ENCODE measurements around the gene AMH. TPM values are rescaled to one million over a fixed set of nuclear protein-coding genes. Genes with fewer than 3 reads are reported as not detected.

Gene AMH
- total RNA-seq, 1 experiment from 2014 or later = 5.0 TPM

DNA sequence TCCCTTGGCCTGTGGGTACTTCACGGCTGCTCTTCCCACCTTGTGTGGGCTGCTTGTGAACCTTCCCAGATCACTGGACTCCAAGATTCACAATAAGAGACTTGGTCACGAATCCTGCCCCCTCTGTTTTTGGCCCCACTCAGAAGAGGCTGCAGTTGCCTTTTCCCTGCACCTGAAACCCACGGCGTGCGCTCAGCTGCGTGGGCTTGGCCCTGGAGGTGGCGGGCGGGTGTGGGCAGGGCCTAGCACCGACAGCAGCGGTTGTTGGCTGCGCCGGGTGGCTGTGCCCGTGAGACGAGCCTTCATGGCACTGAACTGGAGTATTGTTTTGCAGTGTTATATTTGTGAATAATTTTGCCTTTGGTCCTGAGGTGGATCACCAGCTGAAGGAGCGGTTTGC, 46.8 kb upstream of the AMH start:
- peaks cover 21% of the 10 kb centered on the region for H3K36me3 Mint-ChIP-seq (ENCODE audit: insufficient read depth, unreplicated experiment)

DNA sequence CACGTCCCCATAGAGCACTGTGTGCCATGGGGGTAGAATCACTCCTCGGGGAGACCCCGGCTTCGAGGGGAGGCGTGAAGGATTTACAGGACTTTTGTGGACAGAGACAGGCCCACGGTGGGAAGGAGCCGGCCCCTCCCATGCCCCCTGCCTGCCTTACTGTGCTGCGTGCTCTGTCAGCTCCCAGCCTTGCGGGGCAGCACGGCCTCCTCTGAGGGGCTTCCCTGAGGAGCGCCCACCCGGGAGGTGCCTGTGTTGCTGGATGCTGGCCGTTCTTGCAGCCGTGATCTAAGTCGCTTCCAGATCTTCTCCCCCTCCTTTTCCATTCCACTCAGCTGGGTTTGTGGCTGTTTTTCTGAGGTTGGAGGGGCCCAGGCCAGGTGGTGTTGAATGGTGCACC, 42.1 kb upstream of the AMH start:
- intact Hi-C loops (cut with micrococcal nuclease; ENCODE audit: unreplicated experiment) = no loop called here
- Mint-ChIP-seq H3K4me3 (ENCODE audit: low read depth, unreplicated experiment) (no peak overlapping the region), H3K9me3 (ENCODE audit: low read depth, unreplicated experiment) (no peaks in the 10 kb centered on the region), H3K27ac (ENCODE audit: unreplicated experiment) (no peak overlapping the region), H3K36me3 (ENCODE audit: insufficient read depth, unreplicated experiment) (peaks cover 23% of the 10 kb centered on the region), H3K4me1 (ENCODE audit: low read depth, unreplicated experiment) (no peaks in the 10 kb centered on the region), H3K27me3 (ENCODE audit: unreplicated experiment) (no peaks in the 10 kb centered on the region)
- CTCF ChIA-PET = no interaction called here
- TF ChIP-seq, protein P1, sequence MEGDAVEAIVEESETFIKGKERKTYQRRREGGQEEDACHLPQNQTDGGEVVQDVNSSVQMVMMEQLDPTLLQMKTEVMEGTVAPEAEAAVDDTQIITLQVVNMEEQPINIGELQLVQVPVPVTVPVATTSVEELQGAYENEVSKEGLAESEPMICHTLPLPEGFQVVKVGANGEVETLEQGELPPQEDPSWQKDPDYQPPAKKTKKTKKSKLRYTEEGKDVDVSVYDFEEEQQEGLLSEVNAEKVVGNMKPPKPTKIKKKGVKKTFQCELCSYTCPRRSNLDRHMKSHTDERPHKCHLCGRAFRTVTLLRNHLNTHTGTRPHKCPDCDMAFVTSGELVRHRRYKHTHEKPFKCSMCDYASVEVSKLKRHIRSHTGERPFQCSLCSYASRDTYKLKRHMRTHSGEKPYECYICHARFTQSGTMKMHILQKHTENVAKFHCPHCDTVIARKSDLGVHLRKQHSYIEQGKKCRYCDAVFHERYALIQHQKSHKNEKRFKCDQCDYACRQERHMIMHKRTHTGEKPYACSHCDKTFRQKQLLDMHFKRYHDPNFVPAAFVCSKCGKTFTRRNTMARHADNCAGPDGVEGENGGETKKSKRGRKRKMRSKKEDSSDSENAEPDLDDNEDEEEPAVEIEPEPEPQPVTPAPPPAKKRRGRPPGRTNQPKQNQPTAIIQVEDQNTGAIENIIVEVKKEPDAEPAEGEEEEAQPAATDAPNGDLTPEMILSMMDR (IDR thresholded peaks at IDR 0.05; ENCODE audit: unreplicated experiment) = no peak
- DNase-seq = no peak
- no TSS peak for BruUV-seq (replicated peaks)

More for the DNA sequence above, 46.8 kb upstream of the AMH start:
- no TSS peak for BruUV-seq (replicated peaks)
- intact Hi-C loops (cut with micrococcal nuclease; ENCODE audit: unreplicated experiment) = no loop called here
- Mint-ChIP-seq H3K27me3 (ENCODE audit: unreplicated experiment) (no peaks in the 10 kb centered on the region), H3K4me3 (ENCODE audit: low read depth, unreplicated experiment) (no peak overlapping the region), H3K9me3 (ENCODE audit: low read depth, unreplicated experiment) (no peaks in the 10 kb centered on the region), H3K27ac (ENCODE audit: unreplicated experiment) (no peak overlapping the region), H3K4me1 (ENCODE audit: low read depth, unreplicated experiment) (no peaks in the 10 kb centered on the region)
- no peak for DNase-seq
- CTCF ChIA-PET = no interaction called here
- TF ChIP-seq, protein P1 (IDR thresholded peaks at IDR 0.05; ENCODE audit: unreplicated experiment) = no peak

DNA sequence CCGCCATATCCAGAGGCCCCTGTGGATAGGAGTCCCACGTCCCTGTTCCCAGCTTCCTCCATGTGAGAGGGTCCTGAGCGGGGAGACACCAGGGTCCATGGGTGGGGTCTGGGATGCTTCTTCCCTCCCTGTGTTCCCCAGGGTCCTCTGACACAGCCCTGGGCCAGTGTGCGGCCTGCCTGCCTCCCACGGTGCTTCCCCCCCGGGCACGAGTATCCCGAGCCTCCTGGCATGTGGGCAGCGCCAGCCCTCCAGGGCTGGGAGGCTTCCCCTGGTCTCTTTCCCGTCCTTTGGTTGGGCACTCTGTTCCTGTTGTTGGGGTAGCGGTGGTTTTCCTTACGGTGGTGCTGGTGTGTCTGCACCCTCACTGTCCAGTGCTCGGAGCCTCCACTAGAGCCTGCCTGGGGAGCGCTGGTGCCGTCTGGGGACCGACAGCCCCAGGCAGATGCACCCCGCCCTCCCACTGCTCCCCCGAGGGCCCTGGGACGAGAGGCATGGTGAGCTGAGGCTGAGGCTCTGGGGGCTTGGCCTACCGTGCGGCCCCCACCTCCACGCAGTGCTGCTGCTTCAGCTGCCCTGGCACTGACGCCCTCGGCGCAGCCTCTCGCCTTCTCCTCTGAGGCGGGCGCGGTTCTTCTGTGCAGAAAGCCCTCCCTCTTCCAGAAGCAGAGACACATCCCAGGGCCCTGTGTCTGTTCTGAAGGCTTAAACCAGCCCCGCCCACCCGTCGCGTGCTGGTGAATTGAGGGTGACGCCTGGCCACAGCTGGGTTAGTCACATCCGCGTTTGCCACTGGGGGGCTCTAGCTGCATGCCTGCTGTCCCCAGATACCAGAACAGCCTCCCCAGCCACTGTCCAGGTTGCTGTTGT, 40.9 kb upstream of the AMH start:
- Mint-ChIP-seq H3K4me1 (ENCODE audit: low read depth, unreplicated experiment) (no peaks in the 10 kb centered on the region), H3K4me3 (ENCODE audit: low read depth, unreplicated experiment) (no peak overlapping the region), H3K9me3 (ENCODE audit: low read depth, unreplicated experiment) (no peaks in the 10 kb centered on the region), H3K27ac (ENCODE audit: unreplicated experiment) (no peak overlapping the region), H3K36me3 (ENCODE audit: insufficient read depth, unreplicated experiment) (peaks cover 25% of the 10 kb centered on the region), H3K27me3 (ENCODE audit: unreplicated experiment) (no peaks in the 10 kb centered on the region)
- no peak for DNase-seq
- TF ChIP-seq, protein P1 (IDR thresholded peaks at IDR 0.05; ENCODE audit: unreplicated experiment) = no peak
- CTCF ChIA-PET = no interaction called here
- BruUV-seq (replicated peaks) = no TSS peak
- intact Hi-C loops (cut with micrococcal nuclease; ENCODE audit: unreplicated experiment) = no loop called here

DNA sequence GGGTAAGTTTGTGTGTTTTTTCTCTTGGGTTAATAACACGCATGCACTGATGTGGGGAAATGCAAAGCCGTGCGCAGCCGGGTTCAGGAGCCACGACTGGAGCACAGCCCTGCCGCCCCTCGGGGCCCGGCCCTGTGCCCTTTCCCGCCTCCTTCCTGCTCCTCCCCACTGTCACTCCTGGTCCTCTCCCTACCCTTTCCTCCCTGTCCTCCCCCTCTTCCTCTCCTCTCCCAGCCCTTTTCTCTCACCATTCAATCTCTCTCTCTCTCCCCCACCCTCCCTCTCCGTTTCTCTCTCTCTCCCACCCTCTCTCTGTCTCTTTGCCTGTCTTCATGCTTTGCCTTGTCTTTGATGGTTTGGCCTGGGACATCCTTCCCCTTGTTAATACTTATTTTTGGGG, 40.1 kb upstream of the AMH start:
- H3K9me3 Mint-ChIP-seq (ENCODE audit: low read depth, unreplicated experiment) = no peaks in the 10 kb centered on the region
- H3K27me3 Mint-ChIP-seq (ENCODE audit: unreplicated experiment) = no peaks in the 10 kb centered on the region
- no peak overlapping the region for H3K4me3 Mint-ChIP-seq (ENCODE audit: low read depth, unreplicated experiment)
- no peak for DNase-seq
- no peaks in the 10 kb centered on the region for H3K4me1 Mint-ChIP-seq (ENCODE audit: low read depth, unreplicated experiment)
- CTCF ChIA-PET = no interaction called here
- BruUV-seq (replicated peaks) = no TSS peak
- H3K27ac Mint-ChIP-seq (ENCODE audit: unreplicated experiment) = no peak overlapping the region
- intact Hi-C loops (cut with micrococcal nuclease; ENCODE audit: unreplicated experiment) = no loop called here
- TF ChIP-seq, protein P1 (IDR thresholded peaks at IDR 0.05; ENCODE audit: unreplicated experiment) = no peak
- peaks cover 32% of the 10 kb centered on the region for H3K36me3 Mint-ChIP-seq (ENCODE audit: insufficient read depth, unreplicated experiment)

All from Calu3 (cell line).